Kidney epithelial cell (primary cell): Measurements from ENCODE around the gene F11. TPM values are rescaled to one million over a fixed set of nuclear protein-coding genes. Genes with fewer than 3 reads are reported as not detected.
"Not testable (repeated sequence)": the region's sequence is repeated elsewhere in the genome, so short reads cannot be mapped to it uniquely, and the experiment has no call there.

Experiments used
- DNase-seq: peaks from one replicate; pipeline ENCODE4 v3.0.0-alpha.2; 2010; ENCODE audit warnings: low read depth
- H3K27me3 ChIP-seq: 2 replicates; pipeline ENCODE4 v1.6.0; 2011; ENCODE audit warnings: low read length; ENCODE audit not compliant: control insufficient read depth, insufficient read depth
- H3K36me3 ChIP-seq: 2 replicates; pipeline ENCODE4 v1.5.1; 2011; ENCODE audit warnings: low read length; ENCODE audit not compliant: control insufficient read depth, insufficient read depth
- H3K4me3 ChIP-seq: 2 replicates; pipeline ENCODE4 v1.5.1; 2011; ENCODE audit warnings: low read depth, mild to moderate bottlenecking, control low read depth, low read length
- total RNA-seq: library from RNA; depleted of rRNA; stranded (reverse); fragments of >200 nt; gene quantifications from 2 replicates; pipeline ENCODE4 v1.2.3, GENCODE V29; 2015
- TF ChIP-seq, protein P1 (sequence below): IDR thresholded peaks from 2 replicates; pipeline ENCODE4 v1.5.1; 2011; ENCODE audit warnings: mild to moderate bottlenecking, moderate library complexity, low read length, control low read depth, inconsistent platforms; ENCODE audit not compliant: insufficient read depth, poor library complexity, severe bottlenecking

F11 gene
- total RNA-seq, 1 donor from 2014 or later = not detected

DNA sequence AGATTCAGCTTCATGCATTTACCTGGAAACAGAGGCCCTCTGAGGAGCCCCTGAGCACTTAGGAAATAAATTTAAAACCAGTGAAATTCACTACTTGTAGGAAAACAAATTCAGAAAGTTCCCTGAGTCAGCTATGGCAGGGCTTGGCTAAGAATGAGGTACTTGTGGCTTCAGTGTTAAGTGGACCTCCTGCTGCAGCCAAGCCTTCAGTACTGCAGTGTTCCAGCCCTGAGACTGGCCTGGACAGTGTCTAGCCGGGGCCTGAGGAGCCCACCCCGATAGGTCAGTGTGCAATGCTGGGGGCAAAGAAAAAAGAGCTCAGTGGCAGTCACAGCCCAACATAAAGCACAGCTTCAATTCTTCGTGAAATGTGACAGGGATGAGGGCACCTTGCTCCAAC is 41.9 kb downstream of the F11 start:
- no peaks in the 10 kb centered on the region for H3K27me3 ChIP-seq
- TF ChIP-seq, protein P1, sequence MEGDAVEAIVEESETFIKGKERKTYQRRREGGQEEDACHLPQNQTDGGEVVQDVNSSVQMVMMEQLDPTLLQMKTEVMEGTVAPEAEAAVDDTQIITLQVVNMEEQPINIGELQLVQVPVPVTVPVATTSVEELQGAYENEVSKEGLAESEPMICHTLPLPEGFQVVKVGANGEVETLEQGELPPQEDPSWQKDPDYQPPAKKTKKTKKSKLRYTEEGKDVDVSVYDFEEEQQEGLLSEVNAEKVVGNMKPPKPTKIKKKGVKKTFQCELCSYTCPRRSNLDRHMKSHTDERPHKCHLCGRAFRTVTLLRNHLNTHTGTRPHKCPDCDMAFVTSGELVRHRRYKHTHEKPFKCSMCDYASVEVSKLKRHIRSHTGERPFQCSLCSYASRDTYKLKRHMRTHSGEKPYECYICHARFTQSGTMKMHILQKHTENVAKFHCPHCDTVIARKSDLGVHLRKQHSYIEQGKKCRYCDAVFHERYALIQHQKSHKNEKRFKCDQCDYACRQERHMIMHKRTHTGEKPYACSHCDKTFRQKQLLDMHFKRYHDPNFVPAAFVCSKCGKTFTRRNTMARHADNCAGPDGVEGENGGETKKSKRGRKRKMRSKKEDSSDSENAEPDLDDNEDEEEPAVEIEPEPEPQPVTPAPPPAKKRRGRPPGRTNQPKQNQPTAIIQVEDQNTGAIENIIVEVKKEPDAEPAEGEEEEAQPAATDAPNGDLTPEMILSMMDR = no peak
- no peak for DNase-seq
- H3K36me3 ChIP-seq = no peaks in the 10 kb centered on the region
- no peak overlapping the region for H3K4me3 ChIP-seq

DNA sequence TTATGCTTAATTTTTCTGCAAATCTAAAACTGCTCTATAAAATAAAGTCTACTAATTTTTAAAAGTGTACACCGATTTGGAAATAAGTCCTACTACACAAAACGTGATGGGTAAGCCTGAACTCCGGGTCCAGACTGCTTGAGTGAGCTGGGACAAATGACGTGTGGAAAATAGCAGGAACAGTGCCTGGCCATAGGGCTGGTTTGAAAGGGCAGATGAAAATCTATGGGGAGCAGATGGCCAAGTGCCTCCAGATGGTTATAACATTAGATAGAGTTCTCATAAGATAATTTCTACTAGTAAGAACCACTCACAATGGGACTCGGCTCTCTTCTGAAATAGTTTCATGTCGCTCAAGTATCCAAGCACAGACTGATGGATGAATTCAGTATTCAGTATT is 52.5 kb downstream of the F11 start:
- H3K4me3 ChIP-seq = no peak overlapping the region
- TF ChIP-seq, protein P1 = no peak
- H3K27me3 ChIP-seq = no peaks in the 10 kb centered on the region
- no peaks in the 10 kb centered on the region for H3K36me3 ChIP-seq
- no peak for DNase-seq

DNA sequence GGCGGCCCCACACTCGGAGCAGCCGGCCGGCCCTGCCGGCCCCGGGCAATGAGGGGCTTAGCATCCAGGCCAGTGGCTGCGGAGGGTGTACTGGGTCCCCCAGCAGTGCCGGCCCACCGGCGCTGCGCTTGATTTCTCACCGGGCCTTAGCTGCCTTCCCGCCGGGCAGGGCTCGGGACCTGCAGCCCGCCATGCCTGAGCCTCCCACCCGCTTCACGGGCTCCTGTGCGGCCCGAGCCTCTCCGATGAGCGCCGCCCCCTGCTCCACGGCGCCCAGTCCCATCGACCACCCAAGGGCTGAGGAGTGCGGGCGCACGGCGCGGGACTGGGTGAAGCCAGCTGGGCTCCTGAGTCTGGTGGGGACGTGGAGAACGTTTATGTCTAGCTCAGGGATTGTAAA is 58.7 kb downstream of the F11 start:
- not testable (repeated sequence) for H3K36me3 ChIP-seq, H3K4me3 ChIP-seq, DNase-seq, H3K27me3 ChIP-seq

DNA sequence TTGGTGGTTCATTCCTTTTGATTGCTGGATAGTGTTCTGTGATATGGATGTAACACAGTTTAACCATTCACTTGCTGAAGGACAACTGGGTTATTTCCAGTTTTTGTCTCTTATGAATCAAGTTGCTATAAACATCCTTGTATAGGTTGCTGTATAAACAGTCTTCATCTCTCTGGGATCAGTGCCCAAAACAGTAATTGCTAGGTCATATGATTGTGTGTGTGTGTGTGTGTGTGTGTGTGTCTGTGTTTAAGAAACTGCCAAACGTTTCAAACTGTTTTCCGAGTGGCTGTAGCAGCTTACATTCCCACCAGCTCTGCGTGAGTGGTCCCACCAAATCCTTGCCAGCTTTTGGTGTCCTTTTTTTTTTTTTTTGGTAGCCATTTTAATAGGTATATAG is 60.4 kb downstream of the F11 start:
- no peaks in the 10 kb centered on the region for H3K36me3 ChIP-seq
- H3K27me3 ChIP-seq = no peaks in the 10 kb centered on the region
- H3K4me3 ChIP-seq = no peak overlapping the region
- no peak for DNase-seq
- TF ChIP-seq, protein P1 = no peak

DNA sequence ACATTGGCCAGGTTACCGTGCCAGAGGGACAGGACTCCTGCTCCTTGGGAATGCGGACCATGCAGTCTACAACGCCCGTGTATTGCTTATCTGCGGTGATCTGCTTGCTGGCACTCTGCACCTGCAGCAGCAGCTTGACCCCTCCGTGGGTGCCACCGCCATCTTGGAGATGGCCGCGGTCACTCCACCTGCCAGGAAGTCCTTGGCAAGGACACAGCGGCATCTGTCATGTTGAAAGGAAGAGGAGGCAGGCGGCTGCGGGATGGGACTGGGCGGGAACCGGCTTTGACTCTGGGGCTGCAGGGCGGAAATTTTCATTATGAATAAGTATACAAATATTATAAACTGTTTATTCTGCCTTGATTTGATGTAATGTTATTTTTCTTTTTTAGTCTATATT is 63.4 kb downstream of the F11 start:
- TF ChIP-seq, protein P1 = no peak
- Histone ChIP-seq H3K27me3 (no peaks in the 10 kb centered on the region), H3K4me3 (no peak overlapping the region), H3K36me3 (no peaks in the 10 kb centered on the region)
- no peak for DNase-seq

DNA sequence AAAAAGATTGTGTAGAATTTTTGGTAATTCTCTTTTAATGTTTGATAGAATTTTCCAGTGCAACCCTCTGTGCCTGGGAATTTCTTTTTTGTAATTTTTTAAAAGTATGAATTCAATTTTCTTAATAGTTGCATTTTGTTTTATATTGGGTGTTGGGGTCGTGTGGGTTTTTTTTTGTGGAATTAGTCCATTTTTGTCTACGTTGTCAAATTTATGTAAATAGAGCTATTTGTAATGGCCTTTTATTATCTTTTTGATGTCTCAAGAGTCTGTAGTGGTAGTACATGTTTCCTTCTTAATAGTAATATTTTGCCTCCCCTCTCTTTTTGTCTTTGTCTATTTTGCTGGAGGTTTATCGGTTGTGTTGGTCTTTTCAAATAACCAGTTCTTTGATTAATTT is 64.4 kb downstream of the F11 start:
- Histone ChIP-seq H3K27me3 (no peaks in the 10 kb centered on the region), H3K4me3 (no peak overlapping the region), H3K36me3 (no peaks in the 10 kb centered on the region)
- TF ChIP-seq, protein P1 = no peak
- no peak for DNase-seq
